SK-N-SH (cell line): Measurements from ENCODE around the gene PHC2. TPM values are rescaled to one million over a fixed set of nuclear protein-coding genes. Genes with fewer than 3 reads are reported as not detected.

Source experiments
- CTCF ChIA-PET: fragments of 300-600, 350-600 bp; formaldehyde crosslinking; extraction: SDS; loops from one replicate; lab custom pipeline; 2021; lab: Yijun Ruan, JAX
- POLR2A ChIA-PET: fragments of 350-600 bp; sonication (Branson Sonifier 250); formaldehyde crosslinking; extraction: SDS; loops from one replicate; lab custom pipeline; 2020; ENCODE audit warnings: antibody characterized with exemption, inconsistent platforms; lab: Yijun Ruan, JAX
- DNase-seq: peaks from one replicate; pipeline ENCODE4 v3.0.0; 2012
- H2AFZ ChIP-seq: fragments of 200-600 bp; sonication (generic); 2 replicates; pipeline ENCODE4 v1.8.1; 2016; ENCODE audit warnings: antibody characterized with exemption, mild to moderate bottlenecking, low read depth
- H3F3A ChIP-seq: fragments of 200-600 bp; sonication (generic); replicated peaks from 2 replicates; pipeline ENCODE3; 2016; ENCODE audit warnings: antibody characterized with exemption, mild to moderate bottlenecking; ENCODE audit not compliant: insufficient read depth
- H3K27ac ChIP-seq, 2 experiments: fragments of 200-500 bp in 1 of 2; fragments of 200-600 bp in 1 of 2; sonication (Bioruptor generic) in 1 of 2; sonication (generic), shearing (Covaris generic) in 1 of 2; 2 replicates each; pipeline versions ENCODE4 v1.5.1 to v1.6.1; 2014 to 2016; ENCODE audit warnings: low read depth in 2 of 2, inconsistent platforms in 1 of 2, low read length in 1 of 2, mild to moderate bottlenecking in 1 of 2, mixed read lengths in 1 of 2
- H3K27me3 ChIP-seq: fragments of 200-600 bp; sonication (generic), shearing (Covaris generic); 2 replicates; pipeline ENCODE4 v1.6.1; 2016; ENCODE audit warnings: mixed run types; ENCODE audit not compliant: insufficient read depth
- H3K36me3 ChIP-seq, 2 experiments: fragments of 200-500 bp in 1 of 2; fragments of 200-600 bp in 1 of 2; sonication (Bioruptor generic) in 1 of 2; sonication (generic) in 1 of 2; replicated peaks in 1 of 2; 2 replicates each; pipeline versions ENCODE3 to v1.5.1; 2014 to 2016; ENCODE audit warnings: low read length in 1 of 2, mild to moderate bottlenecking in 1 of 2; ENCODE audit not compliant: insufficient read depth in 2 of 2, control insufficient read depth in 1 of 2
- H3K4me1 ChIP-seq, 2 experiments: fragments of 200-500 bp in 1 of 2; fragments of 200-600 bp in 1 of 2; sonication (Bioruptor generic) in 1 of 2; sonication (generic), shearing (Covaris generic) in 1 of 2; 2 replicates each; pipeline versions ENCODE4 v1.5.1 to v1.6.1; 2014 to 2016; ENCODE audit warnings: low read depth in 1 of 2, low read length in 1 of 2, mixed run types in 1 of 2; ENCODE audit not compliant: insufficient read depth in 2 of 2, control insufficient read depth in 1 of 2
- H3K4me2 ChIP-seq: fragments of 200-600 bp; sonication (generic), shearing (Covaris generic); 2 replicates; pipeline ENCODE4 v1.6.1; 2017; ENCODE audit warnings: mixed run types
- H3K4me3 ChIP-seq, 2 experiments: fragments of 200-500 bp in 1 of 2; fragments of 200-600 bp in 1 of 2; sonication (Bioruptor generic) in 1 of 2; sonication (generic), shearing (Covaris generic) in 1 of 2; 2 replicates each; pipeline versions ENCODE4 v1.5.1 to v1.8.1; 2014 to 2016; ENCODE audit warnings: low read depth in 2 of 2, inconsistent platforms in 1 of 2, low read length in 1 of 2, mild to moderate bottlenecking in 1 of 2, mixed read lengths in 1 of 2, moderate library complexity in 1 of 2
- H3K79me2 ChIP-seq: fragments of 200-600 bp; sonication (generic); 2 replicates; pipeline ENCODE4 v1.8.1; 2017; ENCODE audit warnings: mild to moderate bottlenecking; ENCODE audit not compliant: insufficient read depth
- H3K9ac ChIP-seq: fragments of 200-600 bp; sonication (generic); 2 replicates; pipeline ENCODE4 v1.6.1; 2017; ENCODE audit warnings: mixed run types
- H3K9me2 ChIP-seq: fragments of 200-600 bp; sonication (generic); 2 replicates; pipeline ENCODE4 v1.6.1; 2017; ENCODE audit warnings: mixed run types
- H3K9me3 ChIP-seq: fragments of 200-600 bp; sonication (generic); 2 replicates; pipeline ENCODE4 v1.6.1; 2017; ENCODE audit warnings: mixed run types, mild to moderate bottlenecking, moderate library complexity
- H4K20me1 ChIP-seq: fragments of 200-600 bp; sonication (generic); 2 replicates; pipeline ENCODE4 v1.6.1; 2017; ENCODE audit warnings: mild to moderate bottlenecking, mixed run types; ENCODE audit not compliant: insufficient read depth
- CHD2 ChIP-seq: fragments of 150-350 bp; IDR thresholded peaks from 2 replicates; pipeline ENCODE4 v1.6.1; 2018; ENCODE audit warnings: low read length; ENCODE audit not compliant: partially characterized antibody
- EP300 ChIP-seq, 2 experiments: IDR thresholded peaks; 2 replicates each; pipeline versions ENCODE4 v1.4.0 to v1.6.1; 2012; ENCODE audit warnings: borderline replicate concordance in 1 of 2, low read depth in 1 of 2, low read length in 1 of 2
- FOXJ3 ChIP-seq: sonication (generic); formaldehyde crosslinking; IDR thresholded peaks from 2 replicates; pipeline ENCODE4 v1.5.1; 2020; ENCODE audit warnings: mild to moderate bottlenecking, missing genetic modification reagents
- GABPA ChIP-seq: IDR thresholded peaks from 2 replicates; pipeline ENCODE4 v1.4.0; 2012; ENCODE audit warnings: low read depth, mild to moderate bottlenecking
- GATA2 ChIP-seq: sonication (generic); formaldehyde crosslinking; IDR thresholded peaks from 2 replicates; pipeline ENCODE4 v1.5.0; 2020; ENCODE audit warnings: mild to moderate bottlenecking, missing genetic modification reagents
- NFIC ChIP-seq: IDR thresholded peaks from 2 replicates; pipeline ENCODE4 v1.4.0; 2012; ENCODE audit warnings: borderline replicate concordance
- NRF1 ChIP-seq: IDR thresholded peaks from 2 replicates; pipeline ENCODE4 v1.6.1; 2012; ENCODE audit warnings: low read depth, mild to moderate bottlenecking, low read length
- RCOR1 ChIP-seq: fragments of 150-350 bp; IDR thresholded peaks from 2 replicates; pipeline ENCODE4 v1.6.1; 2017; ENCODE audit warnings: antibody characterized with exemption, low read length
- RFX5 ChIP-seq: IDR thresholded peaks from 2 replicates; pipeline ENCODE4 v1.6.1; 2012; ENCODE audit warnings: mild to moderate bottlenecking, improper control_type of control experiment, low read length
- RXRA ChIP-seq: IDR thresholded peaks from 2 replicates; pipeline ENCODE4 v1.4.0; 2012; ENCODE audit warnings: low read depth, mild to moderate bottlenecking, borderline replicate concordance
- SIN3A ChIP-seq: IDR thresholded peaks from 2 replicates; pipeline ENCODE4 v1.6.1; 2012; ENCODE audit warnings: low read depth, mild to moderate bottlenecking, low read length, moderate library complexity, borderline replicate concordance
- WGBS: methylation state at CpG from one replicate; pipeline ENCODE4 v1.1.6; 2017; ENCODE audit warnings: low lambda C conversion rate; 5-methylcytosine and 5-hydroxymethylcytosine counted together
- polyA plus RNA-seq, 3 experiments: library from polyadenylated mRNA; depleted of rRNA; stranded (reverse); fragments of >200 nt; gene quantifications; 2 replicates each; pipeline ENCODE4 v1.2.3, GENCODE V29; 2012
- TF ChIP-seq, protein P1 (sequence below): IDR thresholded peaks from 2 replicates; pipeline ENCODE4 v1.4.0; 2012; ENCODE audit warnings: low read depth
- TF ChIP-seq, protein P2 (sequence below): fragments of 150-350 bp; IDR thresholded peaks from 2 replicates; pipeline ENCODE4 v1.6.1; 2017; ENCODE audit warnings: antibody characterized with exemption, low read length, low read depth, borderline replicate concordance
- TF ChIP-seq, protein P3 (sequence below): IDR thresholded peaks from 2 replicates; pipeline ENCODE4 v1.4.0; 2012; ENCODE audit warnings: low read depth, borderline replicate concordance
- TF ChIP-seq, protein P4 (sequence below): IDR thresholded peaks from 2 replicates; pipeline ENCODE4 v1.6.1; 2012; ENCODE audit warnings: mild to moderate bottlenecking, low read depth, low read length, moderate library complexity
- TF ChIP-seq, protein P5 (sequence below): fragments of 150-350 bp; IDR thresholded peaks from 2 replicates; pipeline ENCODE4 v1.6.1; 2016; ENCODE audit warnings: mild to moderate bottlenecking, low read depth, low read length

PHC2 gene
- polyA plus RNA-seq, 1 of the 3 experiments (the other 2 are of a cell fraction) = 98.7 TPM

DNA sequence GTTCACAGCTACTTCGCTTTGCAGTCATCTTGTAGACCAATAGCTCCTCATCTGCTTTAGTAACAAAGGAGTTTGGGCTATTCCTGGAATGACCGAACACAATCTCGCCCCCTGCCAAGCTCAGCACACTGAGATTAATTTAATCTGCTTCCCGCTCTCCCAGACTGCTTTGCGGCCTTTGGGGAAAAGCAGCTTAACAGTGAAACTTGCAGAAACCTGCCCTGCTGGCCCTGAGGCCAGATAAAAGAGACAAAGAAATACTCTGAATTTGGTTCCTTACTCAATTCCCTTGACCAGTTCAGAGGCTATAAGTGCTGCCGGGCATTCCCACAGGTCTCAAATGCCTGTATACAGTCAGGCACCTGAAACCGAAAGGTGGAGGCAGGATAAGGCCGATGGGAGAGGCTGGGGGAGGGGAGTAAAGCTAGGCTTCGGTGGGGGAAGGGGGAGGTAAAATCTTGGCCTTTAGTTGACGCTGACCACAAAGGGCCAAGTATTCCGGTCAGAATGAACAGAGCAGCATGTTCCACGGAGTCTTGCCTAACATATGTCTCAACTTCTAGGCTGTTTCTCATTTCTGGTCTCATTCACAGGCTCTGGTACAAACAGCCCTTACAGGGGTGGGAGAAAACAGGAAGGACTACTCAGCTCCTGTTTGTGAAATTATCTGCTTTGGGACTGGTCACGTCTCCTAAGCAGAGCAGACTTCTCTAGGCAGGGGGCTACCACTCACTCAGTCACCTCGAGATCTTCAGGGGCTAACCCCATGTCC lies 92.3 kb downstream of the PHC2 start:
- H3K4me3 ChIP-seq = no peak overlapping the region; a peak in 1 of 4 replicates
- no peak for DNase-seq
- H3K36me3 ChIP-seq = peaks cover 48 to 55% of the 10 kb centered on the region in 2 experiments
- peaks cover 98% of the 10 kb centered on the region for H4K20me1 ChIP-seq
- 75% methylated on average over 14 of the region's 14 CpGs for WGBS
- H3K9me2 ChIP-seq = no peaks in the 10 kb centered on the region
- no peak overlapping the region for H3K9ac ChIP-seq
- H3K4me2 ChIP-seq = peak overlapping the region; percentile 61
- no peak overlapping the region for H2AFZ ChIP-seq
- POLR2A ChIA-PET = interaction anchor here (1.5 kb wide), 1 partner anchor 11 kb away, joined by 7 read pairs; no protein-coding TSS in a partner anchor
- H3F3A ChIP-seq = peaks cover 26% of the 10 kb centered on the region
- CTCF ChIA-PET = interaction anchor here (0.8 to 5.6 kb wide), 8 partner anchors 14 to 405 kb away, joined by 3 to 24 read pairs (median 4); no protein-coding TSS in a partner anchor
- peaks cover 51 to 79% of the 10 kb centered on the region in 2 experiments for H3K4me1 ChIP-seq
- TF ChIP-seq GATA2 (CRISPR knock-in tag) (no peak), SIN3A (no peak), CHD2 (no peak), FOXJ3 (CRISPR knock-in tag) (no peak), RFX5 (no peak), NRF1 (no peak), GABPA (no peak), EP300 (IDR thresholded peaks at IDR 0.05; ENCODE audit: borderline replicate concordance in 1 of 2, low read depth in 1 of 2, low read length in 1 of 2) (no peak), RCOR1 (no peak), NFIC (no peak), RXRA (no peak)
- TF ChIP-seq, protein P1, sequence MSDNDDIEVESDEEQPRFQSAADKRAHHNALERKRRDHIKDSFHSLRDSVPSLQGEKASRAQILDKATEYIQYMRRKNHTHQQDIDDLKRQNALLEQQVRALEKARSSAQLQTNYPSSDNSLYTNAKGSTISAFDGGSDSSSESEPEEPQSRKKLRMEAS = no peak
- TF ChIP-seq, protein P2, sequence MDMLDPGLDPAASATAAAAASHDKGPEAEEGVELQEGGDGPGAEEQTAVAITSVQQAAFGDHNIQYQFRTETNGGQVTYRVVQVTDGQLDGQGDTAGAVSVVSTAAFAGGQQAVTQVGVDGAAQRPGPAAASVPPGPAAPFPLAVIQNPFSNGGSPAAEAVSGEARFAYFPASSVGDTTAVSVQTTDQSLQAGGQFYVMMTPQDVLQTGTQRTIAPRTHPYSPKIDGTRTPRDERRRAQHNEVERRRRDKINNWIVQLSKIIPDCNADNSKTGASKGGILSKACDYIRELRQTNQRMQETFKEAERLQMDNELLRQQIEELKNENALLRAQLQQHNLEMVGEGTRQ = no peak
- TF ChIP-seq, protein P3, sequence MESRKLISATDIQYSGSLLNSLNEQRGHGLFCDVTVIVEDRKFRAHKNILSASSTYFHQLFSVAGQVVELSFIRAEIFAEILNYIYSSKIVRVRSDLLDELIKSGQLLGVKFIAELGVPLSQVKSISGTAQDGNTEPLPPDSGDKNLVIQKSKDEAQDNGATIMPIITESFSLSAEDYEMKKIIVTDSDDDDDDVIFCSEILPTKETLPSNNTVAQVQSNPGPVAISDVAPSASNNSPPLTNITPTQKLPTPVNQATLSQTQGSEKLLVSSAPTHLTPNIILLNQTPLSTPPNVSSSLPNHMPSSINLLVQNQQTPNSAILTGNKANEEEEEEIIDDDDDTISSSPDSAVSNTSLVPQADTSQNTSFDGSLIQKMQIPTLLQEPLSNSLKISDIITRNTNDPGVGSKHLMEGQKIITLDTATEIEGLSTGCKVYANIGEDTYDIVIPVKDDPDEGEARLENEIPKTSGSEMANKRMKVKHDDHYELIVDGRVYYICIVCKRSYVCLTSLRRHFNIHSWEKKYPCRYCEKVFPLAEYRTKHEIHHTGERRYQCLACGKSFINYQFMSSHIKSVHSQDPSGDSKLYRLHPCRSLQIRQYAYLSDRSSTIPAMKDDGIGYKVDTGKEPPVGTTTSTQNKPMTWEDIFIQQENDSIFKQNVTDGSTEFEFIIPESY = no peak
- TF ChIP-seq, protein P4, sequence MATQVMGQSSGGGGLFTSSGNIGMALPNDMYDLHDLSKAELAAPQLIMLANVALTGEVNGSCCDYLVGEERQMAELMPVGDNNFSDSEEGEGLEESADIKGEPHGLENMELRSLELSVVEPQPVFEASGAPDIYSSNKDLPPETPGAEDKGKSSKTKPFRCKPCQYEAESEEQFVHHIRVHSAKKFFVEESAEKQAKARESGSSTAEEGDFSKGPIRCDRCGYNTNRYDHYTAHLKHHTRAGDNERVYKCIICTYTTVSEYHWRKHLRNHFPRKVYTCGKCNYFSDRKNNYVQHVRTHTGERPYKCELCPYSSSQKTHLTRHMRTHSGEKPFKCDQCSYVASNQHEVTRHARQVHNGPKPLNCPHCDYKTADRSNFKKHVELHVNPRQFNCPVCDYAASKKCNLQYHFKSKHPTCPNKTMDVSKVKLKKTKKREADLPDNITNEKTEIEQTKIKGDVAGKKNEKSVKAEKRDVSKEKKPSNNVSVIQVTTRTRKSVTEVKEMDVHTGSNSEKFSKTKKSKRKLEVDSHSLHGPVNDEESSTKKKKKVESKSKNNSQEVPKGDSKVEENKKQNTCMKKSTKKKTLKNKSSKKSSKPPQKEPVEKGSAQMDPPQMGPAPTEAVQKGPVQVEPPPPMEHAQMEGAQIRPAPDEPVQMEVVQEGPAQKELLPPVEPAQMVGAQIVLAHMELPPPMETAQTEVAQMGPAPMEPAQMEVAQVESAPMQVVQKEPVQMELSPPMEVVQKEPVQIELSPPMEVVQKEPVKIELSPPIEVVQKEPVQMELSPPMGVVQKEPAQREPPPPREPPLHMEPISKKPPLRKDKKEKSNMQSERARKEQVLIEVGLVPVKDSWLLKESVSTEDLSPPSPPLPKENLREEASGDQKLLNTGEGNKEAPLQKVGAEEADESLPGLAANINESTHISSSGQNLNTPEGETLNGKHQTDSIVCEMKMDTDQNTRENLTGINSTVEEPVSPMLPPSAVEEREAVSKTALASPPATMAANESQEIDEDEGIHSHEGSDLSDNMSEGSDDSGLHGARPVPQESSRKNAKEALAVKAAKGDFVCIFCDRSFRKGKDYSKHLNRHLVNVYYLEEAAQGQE = no peak
- TF ChIP-seq, protein P5, sequence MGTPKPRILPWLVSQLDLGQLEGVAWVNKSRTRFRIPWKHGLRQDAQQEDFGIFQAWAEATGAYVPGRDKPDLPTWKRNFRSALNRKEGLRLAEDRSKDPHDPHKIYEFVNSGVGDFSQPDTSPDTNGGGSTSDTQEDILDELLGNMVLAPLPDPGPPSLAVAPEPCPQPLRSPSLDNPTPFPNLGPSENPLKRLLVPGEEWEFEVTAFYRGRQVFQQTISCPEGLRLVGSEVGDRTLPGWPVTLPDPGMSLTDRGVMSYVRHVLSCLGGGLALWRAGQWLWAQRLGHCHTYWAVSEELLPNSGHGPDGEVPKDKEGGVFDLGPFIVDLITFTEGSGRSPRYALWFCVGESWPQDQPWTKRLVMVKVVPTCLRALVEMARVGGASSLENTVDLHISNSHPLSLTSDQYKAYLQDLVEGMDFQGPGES = no peak
- no peaks in the 10 kb centered on the region for H3K9me3 ChIP-seq
- no peaks in the 10 kb centered on the region for H3K27me3 ChIP-seq
- H3K79me2 ChIP-seq = peaks cover 100% of the 10 kb centered on the region
- peak overlapping the region; percentile 44 to 60 for H3K27ac ChIP-seq
